PC-9 (cell line): ENCODE results near the gene PKNOX2.

Experiments
- EZH2 ChIP-seq: fragments of 200-600 bp; sonication (generic); IDR thresholded peaks from 2 replicates; pipeline ENCODE4 v1.8.0; 2017; ENCODE audit warnings: antibody characterized with exemption, low read depth
- TF ChIP-seq, protein P1 (sequence below): fragments of 200-600 bp; sonication (generic); conservative IDR thresholded peaks from 2 replicates; pipeline ENCODE4 v1.6.1; 2017; ENCODE audit warnings: mixed run types, antibody characterized with exemption, mild to moderate bottlenecking, moderate library complexity

DNA sequence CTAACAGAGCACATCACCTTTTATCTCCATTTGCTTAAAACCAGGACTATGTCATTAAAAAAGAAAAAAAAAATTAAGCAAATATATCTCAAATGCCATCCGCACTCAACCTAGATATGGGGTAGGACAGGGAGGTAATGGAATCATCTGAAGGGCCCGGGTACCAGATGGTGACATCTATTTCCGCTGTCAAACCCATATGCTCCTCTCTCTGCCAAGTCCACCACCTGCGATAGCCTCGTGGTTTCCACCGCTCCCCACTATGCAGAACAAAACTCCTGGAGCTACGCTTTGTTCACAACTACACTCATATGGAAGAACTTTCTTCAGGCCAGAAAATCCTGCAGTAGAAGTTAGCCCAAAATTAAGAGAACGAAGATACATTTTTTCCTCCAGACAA, 300.1 kb downstream of the PKNOX2 start:
- no peak for TF ChIP-seq EZH2
- TF ChIP-seq, protein P1, sequence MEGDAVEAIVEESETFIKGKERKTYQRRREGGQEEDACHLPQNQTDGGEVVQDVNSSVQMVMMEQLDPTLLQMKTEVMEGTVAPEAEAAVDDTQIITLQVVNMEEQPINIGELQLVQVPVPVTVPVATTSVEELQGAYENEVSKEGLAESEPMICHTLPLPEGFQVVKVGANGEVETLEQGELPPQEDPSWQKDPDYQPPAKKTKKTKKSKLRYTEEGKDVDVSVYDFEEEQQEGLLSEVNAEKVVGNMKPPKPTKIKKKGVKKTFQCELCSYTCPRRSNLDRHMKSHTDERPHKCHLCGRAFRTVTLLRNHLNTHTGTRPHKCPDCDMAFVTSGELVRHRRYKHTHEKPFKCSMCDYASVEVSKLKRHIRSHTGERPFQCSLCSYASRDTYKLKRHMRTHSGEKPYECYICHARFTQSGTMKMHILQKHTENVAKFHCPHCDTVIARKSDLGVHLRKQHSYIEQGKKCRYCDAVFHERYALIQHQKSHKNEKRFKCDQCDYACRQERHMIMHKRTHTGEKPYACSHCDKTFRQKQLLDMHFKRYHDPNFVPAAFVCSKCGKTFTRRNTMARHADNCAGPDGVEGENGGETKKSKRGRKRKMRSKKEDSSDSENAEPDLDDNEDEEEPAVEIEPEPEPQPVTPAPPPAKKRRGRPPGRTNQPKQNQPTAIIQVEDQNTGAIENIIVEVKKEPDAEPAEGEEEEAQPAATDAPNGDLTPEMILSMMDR = no peak
